ENCODE data around the gene SLC44A1.
A peak's percentile ranks its signal among the peaks of the same experiment; 100 is the strongest.

SLC44A1 gene

DNA sequence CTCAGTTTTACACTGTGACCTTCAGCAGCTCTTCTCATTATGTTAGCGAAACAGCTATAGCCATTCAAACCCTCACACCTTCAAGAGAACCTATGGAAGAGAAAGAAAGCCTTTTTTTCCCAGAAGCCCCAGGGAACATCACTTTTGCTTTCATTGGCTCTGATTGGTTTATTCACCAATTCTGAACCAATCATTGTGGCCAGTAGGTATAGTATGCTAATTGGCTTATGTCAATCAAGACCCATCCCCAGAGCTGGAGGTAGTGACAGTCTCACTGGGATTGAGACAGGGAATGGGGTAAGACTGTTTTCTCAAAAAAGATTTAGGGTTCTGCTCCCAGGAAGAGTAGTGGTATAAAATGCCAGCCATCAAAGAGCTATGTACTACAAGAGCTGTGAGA, 129.3 kb downstream of the SLC44A1 start:
- H4K91ac ChIP-seq (ENCODE audit: low read length) = no peak overlapping the region
- H3K14ac ChIP-seq (ENCODE audit: low read length in 2 of 2) = no peak overlapping the region
- 100% methylated on average over 1 of the region's 1 CpG for WGBS
- no peak overlapping the region for H3K4me3 ChIP-seq (ENCODE audit: insufficient read depth in 1 of 2, low read depth in 1 of 2, low read length in 2 of 2)
- DNase-seq = no peak
- no peak overlapping the region for H4K8ac ChIP-seq (ENCODE audit: low read length)
- no peak overlapping the region for H3K27ac ChIP-seq (ENCODE audit: low read length, poor library complexity, severe bottlenecking)
- no peaks in the 10 kb centered on the region for H3K4me1 ChIP-seq (ENCODE audit: control insufficient read depth, insufficient read depth, low read depth, low read length)
- H2BK15ac ChIP-seq (ENCODE audit: low read depth, poor library complexity, severe bottlenecking) = no peak overlapping the region
- H2BK5ac ChIP-seq (ENCODE audit: low read depth, low read length, poor library complexity, severe bottlenecking) = no peak overlapping the region
- H3K9ac ChIP-seq (ENCODE audit: low read length) = no peak overlapping the region
- H3K4ac ChIP-seq (ENCODE audit: low read depth in 1 of 2, low read length in 2 of 2) = no peak overlapping the region
- no peak overlapping the region for H3K4me2 ChIP-seq (ENCODE audit: low read length, poor library complexity, severe bottlenecking)
- H3K27me3 ChIP-seq (ENCODE audit: control insufficient read depth in 1 of 2, insufficient read depth in 1 of 2, low read length in 2 of 2) = no peaks in the 10 kb centered on the region
- no peak overlapping the region for H2AK5ac ChIP-seq (ENCODE audit: low read length, severe bottlenecking)
- no peak overlapping the region for H2AFZ ChIP-seq (ENCODE audit: low read depth, low read length)
- no peak overlapping the region for H2BK12ac ChIP-seq (ENCODE audit: low read length in 2 of 2)
- no peaks in the 10 kb centered on the region for H3K9me3 ChIP-seq (ENCODE audit: control insufficient read depth, low read length)
- H3K18ac ChIP-seq (ENCODE audit: low read depth in 1 of 2, low read length in 2 of 2) = no peak overlapping the region
- peaks cover 4 to 80% of the 10 kb centered on the region in 2 experiments for H3K36me3 ChIP-seq (ENCODE audit: control insufficient read depth in 1 of 2, insufficient read depth in 2 of 2, low read depth in 1 of 2, low read length in 2 of 2)
- no peak overlapping the region for H2BK120ac ChIP-seq (ENCODE audit: low read depth, low read length)
- no peaks in the 10 kb centered on the region for H3K79me1 ChIP-seq (replicated peaks; ENCODE audit: low read length, poor library complexity, severe bottlenecking)
- H3K23ac ChIP-seq (ENCODE audit: low read length in 2 of 2) = no peak overlapping the region

- DNase-seq = no peak
Observed at GRCh38 chr9:105375323-105375722, 130.9 kb downstream of the SLC44A1 start.

DNA sequence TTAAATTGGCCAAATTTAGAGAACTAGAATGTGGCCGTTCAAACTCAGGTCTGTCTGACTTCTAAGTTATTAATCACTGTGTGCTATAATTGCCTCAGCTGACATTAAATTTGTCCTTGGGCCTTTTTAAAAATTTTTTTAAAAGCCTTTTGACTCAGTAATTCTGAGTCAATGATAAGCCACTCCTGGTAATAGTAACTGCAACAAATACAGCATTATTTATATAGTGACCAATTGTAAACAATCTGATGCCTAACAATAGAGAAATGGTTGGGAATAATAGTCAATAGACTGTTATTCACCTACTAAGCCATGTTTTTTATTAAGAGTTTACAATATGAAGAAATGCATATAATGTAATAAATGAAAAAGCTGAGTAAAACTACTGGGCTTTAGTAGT, 132.4 kb downstream of the SLC44A1 start:
- H2BK5ac ChIP-seq (ENCODE audit: low read depth, low read length, poor library complexity, severe bottlenecking) = no peak overlapping the region
- H2BK15ac ChIP-seq (ENCODE audit: low read depth, poor library complexity, severe bottlenecking) = no peak overlapping the region
- H2BK12ac ChIP-seq (ENCODE audit: low read length in 2 of 2) = no peak overlapping the region
- H3K4me3 ChIP-seq (ENCODE audit: insufficient read depth in 1 of 2, low read depth in 1 of 2, low read length in 2 of 2) = no peak overlapping the region
- no peaks in the 10 kb centered on the region for H3K27me3 ChIP-seq (ENCODE audit: control insufficient read depth in 1 of 2, insufficient read depth in 1 of 2, low read length in 2 of 2)
- no peak overlapping the region for H3K4me2 ChIP-seq (ENCODE audit: low read length, poor library complexity, severe bottlenecking)
- no peak overlapping the region for H3K9ac ChIP-seq (ENCODE audit: low read length)
- no peak overlapping the region for H2AK5ac ChIP-seq (ENCODE audit: low read length, severe bottlenecking)
- no peaks in the 10 kb centered on the region for H3K79me1 ChIP-seq (replicated peaks; ENCODE audit: low read length, poor library complexity, severe bottlenecking)
- H3K4me1 ChIP-seq (ENCODE audit: control insufficient read depth, insufficient read depth, low read depth, low read length) = no peaks in the 10 kb centered on the region
- H3K14ac ChIP-seq (ENCODE audit: low read length in 2 of 2) = no peak overlapping the region
- H3K27ac ChIP-seq (ENCODE audit: low read length, poor library complexity, severe bottlenecking) = no peak overlapping the region
- no peak overlapping the region for H4K91ac ChIP-seq (ENCODE audit: low read length)
- H3K9me3 ChIP-seq (ENCODE audit: control insufficient read depth, low read length) = no peaks in the 10 kb centered on the region
- no peak overlapping the region for H3K4ac ChIP-seq (ENCODE audit: low read depth in 1 of 2, low read length in 2 of 2)
- no peak overlapping the region for H4K8ac ChIP-seq (ENCODE audit: low read length)
- no peak overlapping the region for H3K18ac ChIP-seq (ENCODE audit: low read depth in 1 of 2, low read length in 2 of 2)
- no CpG with 5 or more reads among the region's 1 CpG for WGBS
- H3K23ac ChIP-seq (ENCODE audit: low read length in 2 of 2) = no peak overlapping the region
- H2BK120ac ChIP-seq (ENCODE audit: low read depth, low read length) = no peak overlapping the region
- no peak for DNase-seq
- no peak overlapping the region for H2AFZ ChIP-seq (ENCODE audit: low read depth, low read length)
- peaks cover 4 to 69% of the 10 kb centered on the region in 2 experiments for H3K36me3 ChIP-seq (ENCODE audit: control insufficient read depth in 1 of 2, insufficient read depth in 2 of 2, low read depth in 1 of 2, low read length in 2 of 2)

More at GRCh38 chr9:105375323-105375722, 130.9 kb downstream of the SLC44A1 start:
- Histone ChIP-seq H2BK12ac (ENCODE audit: low read length in 2 of 2) (no peak overlapping the region), H2BK5ac (ENCODE audit: low read depth, low read length, poor library complexity, severe bottlenecking) (no peak overlapping the region), H2BK15ac (ENCODE audit: low read depth, poor library complexity, severe bottlenecking) (no peak overlapping the region), H4K8ac (ENCODE audit: low read length) (no peak overlapping the region), H2BK120ac (ENCODE audit: low read depth, low read length) (no peak overlapping the region), H3K27me3 (ENCODE audit: control insufficient read depth in 1 of 2, insufficient read depth in 1 of 2, low read length in 2 of 2) (no peaks in the 10 kb centered on the region), H3K9me3 (ENCODE audit: control insufficient read depth, low read length) (no peaks in the 10 kb centered on the region), H3K14ac (ENCODE audit: low read length in 2 of 2) (no peak overlapping the region), H3K79me1 (replicated peaks; ENCODE audit: low read length, poor library complexity, severe bottlenecking) (no peaks in the 10 kb centered on the region), H3K4me1 (ENCODE audit: control insufficient read depth, insufficient read depth, low read depth, low read length) (no peaks in the 10 kb centered on the region), H4K91ac (ENCODE audit: low read length) (no peak overlapping the region), H3K4me2 (ENCODE audit: low read length, poor library complexity, severe bottlenecking) (no peak overlapping the region), H3K27ac (ENCODE audit: low read length, poor library complexity, severe bottlenecking) (no peak overlapping the region), H3K9ac (ENCODE audit: low read length) (no peak overlapping the region), H3K18ac (ENCODE audit: low read depth in 1 of 2, low read length in 2 of 2) (no peak overlapping the region), H2AK5ac (ENCODE audit: low read length, severe bottlenecking) (no peak overlapping the region), H3K4me3 (ENCODE audit: insufficient read depth in 1 of 2, low read depth in 1 of 2, low read length in 2 of 2) (no peak overlapping the region), H3K23ac (ENCODE audit: low read length in 2 of 2) (no peak overlapping the region), H3K36me3 (ENCODE audit: control insufficient read depth in 1 of 2, insufficient read depth in 2 of 2, low read depth in 1 of 2, low read length in 2 of 2) (peaks cover 4 to 76% of the 10 kb centered on the region in 2 experiments), H2AFZ (ENCODE audit: low read depth, low read length) (no peak overlapping the region), H3K4ac (ENCODE audit: low read depth in 1 of 2, low read length in 2 of 2) (no peak overlapping the region)
- 95% methylated on average over 2 of the region's 4 CpGs for WGBS

GRCh38 chr9:105385381-105385985, 141.0 kb downstream of the SLC44A1 start:
- H2AFZ ChIP-seq (ENCODE audit: low read depth, low read length) = no peak overlapping the region
- WGBS = 94% methylated on average over 9 of the region's 9 CpGs
- H4K8ac ChIP-seq (ENCODE audit: low read length) = no peak overlapping the region
- H3K14ac ChIP-seq (ENCODE audit: low read length in 2 of 2) = no peak overlapping the region
- no peaks in the 10 kb centered on the region for H3K27me3 ChIP-seq (ENCODE audit: control insufficient read depth in 1 of 2, insufficient read depth in 1 of 2, low read length in 2 of 2)
- H4K91ac ChIP-seq (ENCODE audit: low read length) = no peak overlapping the region
- H3K79me1 ChIP-seq (replicated peaks; ENCODE audit: low read length, poor library complexity, severe bottlenecking) = no peaks in the 10 kb centered on the region
- no peaks in the 10 kb centered on the region for H3K4me1 ChIP-seq (ENCODE audit: control insufficient read depth, insufficient read depth, low read depth, low read length)
- no peak overlapping the region for H3K4me2 ChIP-seq (ENCODE audit: low read length, poor library complexity, severe bottlenecking)
- no peak overlapping the region for H2BK120ac ChIP-seq (ENCODE audit: low read depth, low read length)
- H2BK15ac ChIP-seq (ENCODE audit: low read depth, poor library complexity, severe bottlenecking) = no peak overlapping the region
- no peak overlapping the region for H2BK12ac ChIP-seq (ENCODE audit: low read length in 2 of 2)
- H2BK5ac ChIP-seq (ENCODE audit: low read depth, low read length, poor library complexity, severe bottlenecking) = no peak overlapping the region
- H3K9ac ChIP-seq (ENCODE audit: low read length) = peak overlapping the region; percentile 78
- peak overlapping the region in 1 of 2 experiments; percentile 68 for H3K4me3 ChIP-seq (ENCODE audit: insufficient read depth in 1 of 2, low read depth in 1 of 2, low read length in 2 of 2)
- no peak overlapping the region for H3K18ac ChIP-seq (ENCODE audit: low read depth in 1 of 2, low read length in 2 of 2)
- H3K23ac ChIP-seq (ENCODE audit: low read length in 2 of 2) = no peak overlapping the region
- H2AK5ac ChIP-seq (ENCODE audit: low read length, severe bottlenecking) = no peak overlapping the region
- no peaks in the 10 kb centered on the region for H3K9me3 ChIP-seq (ENCODE audit: control insufficient read depth, low read length)
- H3K36me3 ChIP-seq (ENCODE audit: control insufficient read depth in 1 of 2, insufficient read depth in 2 of 2, low read depth in 1 of 2, low read length in 2 of 2) = peaks cover 0 to 62% of the 10 kb centered on the region in 2 experiments
- H3K27ac ChIP-seq (ENCODE audit: low read length, poor library complexity, severe bottlenecking) = no peak overlapping the region
- no peak overlapping the region for H3K4ac ChIP-seq (ENCODE audit: low read depth in 1 of 2, low read length in 2 of 2)
- DNase-seq = no peak

All from mesenchymal stem cell (in vitro differentiated cells and primary cell).